HL-60 (cell line): ENCODE data around the gene PRDM16.

Experiments used
- DNase-seq, 2 experiments: peaks; one replicate each; pipeline ENCODE4 v3.0.0-alpha.2; 2010 to 2020; ENCODE audit warnings: low read depth in 1 of 2, low spot score in 1 of 2
- H3K27ac ChIP-seq: fragments of 250-450 bp; sonication (Bioruptor Pico); replicated peaks from 2 replicates; pipeline ENCODE4 v1.5.1; 2020; ENCODE audit warnings: mild to moderate bottlenecking, moderate library complexity
- H3K27me3 ChIP-seq: fragments of 250-450 bp; sonication (Bioruptor Pico); 2 replicates; pipeline ENCODE4 v1.5.1; 2021; ENCODE audit warnings: mild to moderate bottlenecking, moderate library complexity; ENCODE audit not compliant: insufficient read depth, poor library complexity, severe bottlenecking
- H3K4me3 ChIP-seq: replicated peaks from 2 replicates; pipeline ENCODE4 v1.5.1; 2011; ENCODE audit warnings: mild to moderate bottlenecking, control low read depth, low read length; ENCODE audit not compliant: insufficient read depth
- CTCF ChIP-seq: IDR thresholded peaks from one replicate; pipeline ENCODE4 v1.5.1; 2011; ENCODE audit warnings: low read length, control low read depth, inconsistent platforms; ENCODE audit not compliant: insufficient read depth
- GABPA ChIP-seq: IDR thresholded peaks from 2 replicates; pipeline ENCODE4 v1.6.1; 2012; ENCODE audit warnings: low read depth
- POLR2AphosphoS5 ChIP-seq: IDR thresholded peaks from 2 replicates; pipeline ENCODE4 v1.6.1; 2012; ENCODE audit warnings: low read depth
- REST ChIP-seq: IDR thresholded peaks from 2 replicates; pipeline ENCODE4 v1.6.1; 2012; ENCODE audit warnings: low read depth; ENCODE audit not compliant: insufficient replicate concordance
- SPI1 ChIP-seq: IDR thresholded peaks from 2 replicates; pipeline ENCODE4 v1.6.1; 2012; ENCODE audit warnings: low read depth, mild to moderate bottlenecking, borderline replicate concordance

The PRDM16 gene

GRCh38 chr1:3276341-3276800 is 207.4 kb downstream of the PRDM16 start:
- no peak overlapping the region for H3K4me3 ChIP-seq
- no peak overlapping the region for H3K27ac ChIP-seq
- H3K27me3 ChIP-seq = no peaks in the 10 kb centered on the region
- TF ChIP-seq GABPA (no peak), REST (no peak), POLR2AphosphoS5 (no peak), SPI1 (no peak), CTCF (no peak)
- no peak for DNase-seq

- Histone ChIP-seq H3K27me3 (no peaks in the 10 kb centered on the region), H3K27ac (no peak overlapping the region), H3K4me3 (no peak overlapping the region)
- no peak for DNase-seq
- TF ChIP-seq GABPA = no peak
- no peak for TF ChIP-seq REST
- no peak for TF ChIP-seq POLR2AphosphoS5
- TF ChIP-seq CTCF = no peak
- TF ChIP-seq SPI1 = no peak
These were observed 208.0 kb downstream of the PRDM16 start for GRCh38 chr1:3277011-3277471.

GRCh38 chr1:3277623-3278022 is 208.6 kb downstream of the PRDM16 start:
- Histone ChIP-seq H3K4me3 (no peak overlapping the region), H3K27ac (no peak overlapping the region), H3K27me3 (no peaks in the 10 kb centered on the region)
- TF ChIP-seq GABPA (no peak), POLR2AphosphoS5 (no peak), REST (no peak), SPI1 (no peak), CTCF (no peak)
- DNase-seq = no peak
